IMR-90 (cell line): Measurements from ENCODE around the gene SLC17A4. TPM values are rescaled to one million over a fixed set of nuclear protein-coding genes. Genes with fewer than 3 reads are reported as not detected.

ENCODE experiments used
- ATAC-seq: fragments of 200-7000 bp; cut with Tn5 transposase; 2 replicates; pipeline ENCODE4 v1.9.1; 2020; ENCODE audit warnings: low read depth, mild to moderate bottlenecking, moderate library complexity
- BruUV-seq: library from RNA; stranded (reverse); fragments of 400-500 nt; replicated peaks from 2 replicates; lab custom pipeline; 2021; lab: Mats Ljungman, UMichigan
- CTCF ChIA-PET: fragments of 300-600 bp; formaldehyde crosslinking; extraction: SDS; loops from one replicate; lab custom pipeline; 2021; ENCODE audit warnings: antibody characterized with exemption; lab: Yijun Ruan, JAX
- POLR2A ChIA-PET: fragments of 300-600 bp; sonication (Branson Sonifier 250); formaldehyde crosslinking; loops from one replicate; lab custom pipeline; 2022; ENCODE audit warnings: antibody characterized with exemption; ENCODE audit not compliant: unreplicated experiment; lab: Charles Lee
- DNase-seq: peaks from one replicate; pipeline ENCODE4 v3.0.0; 2013
- H2AFZ ChIP-seq: replicated peaks from 2 replicates; pipeline ENCODE3; 2013; ENCODE audit warnings: low read length, mild to moderate bottlenecking; ENCODE audit not compliant: poor library complexity
- H2AK5ac ChIP-seq: 2 replicates; pipeline ENCODE4 v1.6.1; 2013; ENCODE audit warnings: low read depth, low read length, inconsistent platforms
- H2AK9ac ChIP-seq: replicated peaks from 2 replicates; pipeline ENCODE3; 2013; ENCODE audit warnings: mild to moderate bottlenecking, low read depth, low read length, moderate library complexity; ENCODE audit not compliant: poor library complexity
- H2BK120ac ChIP-seq: 2 replicates; pipeline ENCODE4 v1.6.1; 2013; ENCODE audit warnings: low read depth, low read length, inconsistent platforms
- H2BK15ac ChIP-seq: 3 replicates; pipeline ENCODE4 v1.6.1; 2013; ENCODE audit warnings: low read depth, low read length, inconsistent platforms
- H2BK20ac ChIP-seq: 2 replicates; pipeline ENCODE4 v1.6.1; 2013; ENCODE audit warnings: low read depth, mild to moderate bottlenecking, inconsistent platforms, low read length, moderate library complexity
- H2BK5ac ChIP-seq: 2 replicates; pipeline ENCODE4 v1.6.1; 2013; ENCODE audit warnings: mild to moderate bottlenecking, low read depth, low read length, inconsistent platforms; ENCODE audit not compliant: poor library complexity, severe bottlenecking
- H3K14ac ChIP-seq: replicated peaks from 2 replicates; pipeline ENCODE4 v1.6.1; 2013; ENCODE audit warnings: low read depth, low read length, inconsistent platforms
- H3K18ac ChIP-seq: 2 replicates; pipeline ENCODE4 v1.6.1; 2013; ENCODE audit warnings: low read depth, low read length, control low read depth
- H3K23ac ChIP-seq: 2 replicates; pipeline ENCODE4 v1.6.1; 2013; ENCODE audit warnings: low read depth, low read length, inconsistent platforms
- H3K27ac ChIP-seq: 2 replicates; pipeline ENCODE4 v1.5.1; 2013; ENCODE audit warnings: mild to moderate bottlenecking, control low read depth, low read length; ENCODE audit not compliant: insufficient read depth
- H3K27me3 ChIP-seq: 2 replicates; pipeline ENCODE4 v1.6.1; 2013; ENCODE audit warnings: low read length; ENCODE audit not compliant: control insufficient read depth, insufficient read depth
- H3K36me3 ChIP-seq: 2 replicates; pipeline ENCODE4 v1.6.1; 2013; ENCODE audit warnings: low read length, mixed read lengths; ENCODE audit not compliant: control insufficient read depth, insufficient read depth
- H3K4ac ChIP-seq: 2 replicates; pipeline ENCODE4 v1.6.1; 2013; ENCODE audit warnings: low read depth, low read length, inconsistent platforms
- H3K4me1 ChIP-seq: 2 replicates; pipeline ENCODE4 v1.6.1; 2013; ENCODE audit warnings: low read length, mixed read lengths; ENCODE audit not compliant: control insufficient read depth, insufficient read depth
- H3K4me2 ChIP-seq: 2 replicates; pipeline ENCODE4 v1.6.1; 2013; ENCODE audit warnings: low read depth, mild to moderate bottlenecking, control low read depth, low read length, moderate library complexity
- H3K4me3 ChIP-seq: 2 replicates; pipeline ENCODE4 v1.5.1; 2013; ENCODE audit warnings: low read depth, mild to moderate bottlenecking, control low read depth, low read length, moderate library complexity; ENCODE audit not compliant: insufficient read depth
- H3K56ac ChIP-seq: 2 replicates; pipeline ENCODE4 v1.6.1; 2013; ENCODE audit warnings: low read length, inconsistent platforms; ENCODE audit not compliant: insufficient read depth; ENCODE audit errors: extremely low read depth
- H3K79me1 ChIP-seq, 2 experiments: 2 replicates each; pipeline ENCODE4 v1.6.1; 2013; ENCODE audit warnings: low read length in 2 of 2, inconsistent platforms in 1 of 2, low read depth in 1 of 2
- H3K9ac ChIP-seq: 2 replicates; pipeline ENCODE4 v1.6.1; 2013; ENCODE audit warnings: low read depth, low read length, control low read depth
- H3K9me1 ChIP-seq: 2 replicates; pipeline ENCODE4 v1.6.1; 2013; ENCODE audit warnings: low read length, inconsistent platforms; ENCODE audit not compliant: insufficient read depth
- H3K9me3 ChIP-seq: 2 replicates; pipeline ENCODE4 v1.6.1; 2013; ENCODE audit warnings: low read length; ENCODE audit not compliant: control insufficient read depth, insufficient read depth
- H4K20me1 ChIP-seq: 2 replicates; pipeline ENCODE4 v1.6.1; 2013; ENCODE audit warnings: low read length, inconsistent platforms; ENCODE audit not compliant: insufficient read depth
- H4K5ac ChIP-seq: 2 replicates; pipeline ENCODE4 v1.6.1; 2013; ENCODE audit warnings: mild to moderate bottlenecking, low read depth, low read length, control low read depth
- H4K8ac ChIP-seq, 2 experiments: 2 replicates each; pipeline ENCODE4 v1.6.1; 2013; ENCODE audit warnings: low read depth in 2 of 2, low read length in 2 of 2, control low read depth in 1 of 2, inconsistent platforms in 1 of 2
- H4K91ac ChIP-seq: 2 replicates; pipeline ENCODE4 v1.6.1; 2013; ENCODE audit warnings: low read depth, low read length, inconsistent platforms; ENCODE audit not compliant: insufficient read depth
- BHLHE40 ChIP-seq: fragments of 150-350 bp; IDR thresholded peaks from 2 replicates; pipeline ENCODE4 v1.6.1; 2016; ENCODE audit warnings: mild to moderate bottlenecking, low read depth, low read length
- CEBPB ChIP-seq: IDR thresholded peaks from 2 replicates; pipeline ENCODE4 v1.6.1; 2012; ENCODE audit warnings: low read depth, low read length, improper control_type of control experiment
- CHD1 ChIP-seq: IDR thresholded peaks from 2 replicates; pipeline ENCODE4 v1.6.1; 2012; ENCODE audit warnings: low read depth, low read length, improper control_type of control experiment
- MXI1 ChIP-seq: IDR thresholded peaks from 2 replicates; pipeline ENCODE4 v1.6.1; 2012; ENCODE audit warnings: low read depth, mild to moderate bottlenecking, low read length, moderate library complexity, borderline replicate concordance
- RAD21 ChIP-seq: IDR thresholded peaks from 2 replicates; pipeline ENCODE4 v1.6.1; 2012; ENCODE audit warnings: low read length, improper control_type of control experiment
- RCOR1 ChIP-seq: IDR thresholded peaks from 2 replicates; pipeline ENCODE4 v1.6.1; 2012; ENCODE audit warnings: mild to moderate bottlenecking, low read length, improper control_type of control experiment; ENCODE audit not compliant: insufficient replicate concordance
- SMC3 ChIP-seq: fragments of 150-350 bp; IDR thresholded peaks from 2 replicates; pipeline ENCODE4 v1.6.1; 2016; ENCODE audit warnings: low read depth, mild to moderate bottlenecking, antibody characterized with exemption, low read length, moderate library complexity
- WGBS, 2 experiments: methylation state at CpG; one replicate each; pipeline versions ENCODE4 v1.1.5 to v1.1.7; 2013; ENCODE audit warnings: missing lambda C conversion rate in 2 of 2; ENCODE audit not compliant: insufficient read length in 1 of 2; ENCODE audit errors: extremely low coverage in 2 of 2; 5-methylcytosine and 5-hydroxymethylcytosine counted together
- dilution Hi-C: fragments of 300-500 bp; cut with HindIII; formaldehyde crosslinking; loops from one replicate; pipeline ENCODE4 v1.14.3; 2018; ENCODE audit warnings: low sequenced_read_pairs; ENCODE audit not compliant: unreplicated experiment
- in situ Hi-C: fragments of 300-500 bp; cut with MboI; formaldehyde crosslinking; loops from 3 replicates; pipeline ENCODE4 v1.14.3; 2019; ENCODE audit warnings: low sequenced_read_pairs, inconsistent platforms, mixed read lengths
- intact Hi-C: fragments of 100-400 bp; cut with micrococcal nuclease; formaldehyde crosslinking; loops from 2 replicates; pipeline ENCODE4 v1.10.0; 2022
- polyA plus RNA-seq, 3 experiments: library from polyadenylated mRNA; depleted of rRNA; stranded (reverse); fragments of >200 nt; gene quantifications; 2 replicates each; pipeline ENCODE4 v1.2.3, GENCODE V29; 2012; ENCODE audit warnings: low replicate concordance in 1 of 3
- total RNA-seq: library from RNA; depleted of rRNA; stranded (reverse); fragments of >200 nt; gene quantifications from 2 replicates; pipeline ENCODE4 v1.2.3, GENCODE V29; 2012
- TF ChIP-seq, protein P1 (sequence below): fragments of 150-350 bp; IDR thresholded peaks from 2 replicates; pipeline ENCODE4 v1.6.1; 2017; ENCODE audit warnings: mild to moderate bottlenecking, antibody characterized with exemption, low read length, low read depth
- TF ChIP-seq, protein P2 (sequence below): fragments of 150-350 bp; IDR thresholded peaks from 2 replicates; pipeline ENCODE4 v1.6.1; 2016; ENCODE audit warnings: low read depth, mild to moderate bottlenecking, low read length, moderate library complexity, borderline replicate concordance

SLC17A4 gene
- total and polyA plus RNA-seq, 2 of the 4 experiments (the other 2 are of a cell fraction) = not detected

DNA sequence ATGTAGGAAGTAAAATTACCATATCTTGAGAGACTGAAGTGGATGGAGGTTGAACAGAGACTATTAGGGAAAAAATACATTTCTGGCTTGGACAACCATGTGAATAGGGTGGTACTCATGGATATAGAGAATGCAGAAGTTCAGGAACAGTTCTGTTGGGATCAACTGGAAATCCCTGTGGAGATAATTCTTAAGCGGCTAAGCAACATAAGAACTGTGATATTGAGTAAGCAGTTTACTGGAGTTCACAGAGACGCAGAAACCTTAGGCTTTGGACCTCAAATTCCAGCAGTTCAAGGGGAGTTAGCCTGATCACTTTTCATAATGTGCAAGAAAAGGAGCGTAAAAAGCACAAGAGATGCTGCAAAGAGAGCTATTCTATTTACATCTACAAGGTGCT is 23.6 kb upstream of the SLC17A4 start:
- Histone ChIP-seq H4K91ac (no peak overlapping the region), H2BK20ac (no peak overlapping the region), H4K20me1 (no peaks in the 10 kb centered on the region), H3K4me2 (no peak overlapping the region), H3K14ac (no peak overlapping the region), H3K18ac (no peak overlapping the region), H2BK5ac (no peak overlapping the region), H2BK15ac (no peak overlapping the region), H3K27me3 (no peaks in the 10 kb centered on the region), H3K27ac (no peak overlapping the region), H2AK5ac (no peak overlapping the region), H2AFZ (no peak overlapping the region), H3K4me3 (no peak overlapping the region), H3K79me1 (no peaks in the 10 kb centered on the region), H4K8ac (no peak overlapping the region), H3K56ac (no peak overlapping the region), H3K9me3 (no peaks in the 10 kb centered on the region; the same call in 1 of the 2 replicates), H3K4ac (no peak overlapping the region), H4K5ac (no peak overlapping the region), H3K36me3 (no peaks in the 10 kb centered on the region), H3K4me1 (no peaks in the 10 kb centered on the region), H2AK9ac (no peak overlapping the region), H3K9ac (no peak overlapping the region), H3K9me1 (no peaks in the 10 kb centered on the region), H3K23ac (no peak overlapping the region), H2BK120ac (no peak overlapping the region)
- DNase-seq (no peak), ATAC-seq (no peak)
- intact Hi-C loops (no loop called here), dilution Hi-C loops (no loop called here), in situ Hi-C loops (no loop called here)
- ChIA-PET CTCF (no interaction called here), POLR2A (no interaction called here)
- no TSS peak for BruUV-seq
- 82% methylated on average over 1 of the region's 3 CpGs; no CpG with 5 or more reads in 1 of the 2 experiments for WGBS, 2 experiments
- TF ChIP-seq, protein P1, sequence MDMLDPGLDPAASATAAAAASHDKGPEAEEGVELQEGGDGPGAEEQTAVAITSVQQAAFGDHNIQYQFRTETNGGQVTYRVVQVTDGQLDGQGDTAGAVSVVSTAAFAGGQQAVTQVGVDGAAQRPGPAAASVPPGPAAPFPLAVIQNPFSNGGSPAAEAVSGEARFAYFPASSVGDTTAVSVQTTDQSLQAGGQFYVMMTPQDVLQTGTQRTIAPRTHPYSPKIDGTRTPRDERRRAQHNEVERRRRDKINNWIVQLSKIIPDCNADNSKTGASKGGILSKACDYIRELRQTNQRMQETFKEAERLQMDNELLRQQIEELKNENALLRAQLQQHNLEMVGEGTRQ = no peak
- no peak for TF ChIP-seq CEBPB
- no peak for TF ChIP-seq CHD1
- TF ChIP-seq, protein P2, sequence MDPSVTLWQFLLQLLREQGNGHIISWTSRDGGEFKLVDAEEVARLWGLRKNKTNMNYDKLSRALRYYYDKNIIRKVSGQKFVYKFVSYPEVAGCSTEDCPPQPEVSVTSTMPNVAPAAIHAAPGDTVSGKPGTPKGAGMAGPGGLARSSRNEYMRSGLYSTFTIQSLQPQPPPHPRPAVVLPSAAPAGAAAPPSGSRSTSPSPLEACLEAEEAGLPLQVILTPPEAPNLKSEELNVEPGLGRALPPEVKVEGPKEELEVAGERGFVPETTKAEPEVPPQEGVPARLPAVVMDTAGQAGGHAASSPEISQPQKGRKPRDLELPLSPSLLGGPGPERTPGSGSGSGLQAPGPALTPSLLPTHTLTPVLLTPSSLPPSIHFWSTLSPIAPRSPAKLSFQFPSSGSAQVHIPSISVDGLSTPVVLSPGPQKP = no peak
- TF ChIP-seq MXI1 = no peak
- no peak for TF ChIP-seq RAD21
- no peak for TF ChIP-seq RCOR1
- no peak for TF ChIP-seq BHLHE40
- no peak for TF ChIP-seq SMC3
